Astrocyte (in vitro differentiated cells and primary cell): ENCODE data around the gene TARS3. TPM values are rescaled to one million over a fixed set of nuclear protein-coding genes. Genes with fewer than 3 reads are reported as not detected.
"Not testable (repeated sequence)": the region's sequence is repeated elsewhere in the genome, so short reads cannot be mapped to it uniquely, and the experiment has no call there.

Experiments
- DNase-seq: peaks from one replicate; pipeline ENCODE4 v3.0.0-alpha.2; 2010; ENCODE audit warnings: low read depth
- FAIRE-seq: peaks from 2 replicates; lab custom pipeline; 2011; peaks lifted over from hg19 to GRCh38; lab: Jason Lieb, UNC
- H2AFZ ChIP-seq: 2 replicates; pipeline ENCODE4 v1.6.0; 2012; ENCODE audit warnings: low read depth, low read length, inconsistent platforms
- H3K27ac ChIP-seq: 2 replicates; pipeline ENCODE4 v1.5.1; 2011; ENCODE audit warnings: low read depth, low read length, inconsistent platforms
- H3K27me3 ChIP-seq: 2 replicates; pipeline ENCODE4 v1.6.0; 2011; ENCODE audit warnings: low read length, inconsistent platforms; ENCODE audit not compliant: insufficient read depth
- H3K36me3 ChIP-seq: 2 replicates; pipeline ENCODE4 v1.5.1; 2011; ENCODE audit warnings: low read length, inconsistent platforms; ENCODE audit not compliant: insufficient read depth
- H3K4me1 ChIP-seq: 2 replicates; pipeline ENCODE4 v1.5.1; 2011; ENCODE audit warnings: low read length, inconsistent platforms; ENCODE audit not compliant: insufficient read depth
- H3K4me2 ChIP-seq: 2 replicates; pipeline ENCODE4 v1.6.0; 2012; ENCODE audit warnings: low read length, inconsistent platforms
- H3K4me3 ChIP-seq: 2 replicates; pipeline ENCODE4 v1.5.1; 2011; ENCODE audit warnings: low read depth, mild to moderate bottlenecking, low read length, inconsistent platforms; ENCODE audit not compliant: insufficient read depth
- H3K79me2 ChIP-seq: 2 replicates; pipeline ENCODE4 v1.6.0; 2012; ENCODE audit warnings: mild to moderate bottlenecking, low read length, inconsistent platforms; ENCODE audit not compliant: insufficient read depth
- H3K9ac ChIP-seq: 2 replicates; pipeline ENCODE4 v1.6.0; 2012; ENCODE audit warnings: mild to moderate bottlenecking, low read length, inconsistent platforms
- H3K9me3 ChIP-seq: 2 replicates; pipeline ENCODE4 v1.5.1; 2012; ENCODE audit warnings: low read depth, mild to moderate bottlenecking, low read length, inconsistent platforms; ENCODE audit not compliant: insufficient read depth
- H4K20me1 ChIP-seq: 2 replicates; pipeline ENCODE4 v1.6.0; 2012; ENCODE audit warnings: low read length, inconsistent platforms; ENCODE audit not compliant: insufficient read depth
- H3K27ac Mint-ChIP-seq: one replicate; pipeline ENCODE4 v1.8.0; 2021; ENCODE audit warnings: mild to moderate bottlenecking, mixed read lengths; ENCODE audit not compliant: unreplicated experiment
- H3K27me3 Mint-ChIP-seq: one replicate; pipeline ENCODE4 v1.8.0; 2021; ENCODE audit warnings: low read depth, mixed read lengths; ENCODE audit not compliant: unreplicated experiment
- H3K36me3 Mint-ChIP-seq: one replicate; pipeline ENCODE4 v1.8.0; 2021; ENCODE audit warnings: low read depth, mixed read lengths; ENCODE audit not compliant: unreplicated experiment
- H3K4me1 Mint-ChIP-seq: one replicate; pipeline ENCODE4 v1.8.0; 2021; ENCODE audit warnings: low read depth, mixed read lengths; ENCODE audit not compliant: unreplicated experiment
- H3K4me3 Mint-ChIP-seq: one replicate; pipeline ENCODE4 v1.8.0; 2021; ENCODE audit warnings: mild to moderate bottlenecking, moderate library complexity, mixed read lengths; ENCODE audit not compliant: unreplicated experiment
- H3K9me3 Mint-ChIP-seq: one replicate; pipeline ENCODE4 v1.8.0; 2021; ENCODE audit warnings: mild to moderate bottlenecking, mixed read lengths; ENCODE audit not compliant: unreplicated experiment
- CTCF ChIP-seq: IDR thresholded peaks from 2 replicates; pipeline ENCODE4 v1.5.1; 2011; ENCODE audit warnings: low read depth, mild to moderate bottlenecking, inconsistent platforms, low read length, moderate library complexity; ENCODE audit not compliant: insufficient read depth
- EZH2 ChIP-seq: IDR thresholded peaks from 2 replicates; pipeline ENCODE4 v1.6.1; 2012; ENCODE audit warnings: mild to moderate bottlenecking, low read length, inconsistent platforms; ENCODE audit not compliant: insufficient read depth
- total RNA-seq: library from RNA; stranded (reverse); gene quantifications from 2 replicates; pipeline ENCODE4 v1.2.1, GENCODE V29; 2021

TARS3 gene
- total RNA-seq, 1 donor from 2014 or later = 15.7 TPM

DNA sequence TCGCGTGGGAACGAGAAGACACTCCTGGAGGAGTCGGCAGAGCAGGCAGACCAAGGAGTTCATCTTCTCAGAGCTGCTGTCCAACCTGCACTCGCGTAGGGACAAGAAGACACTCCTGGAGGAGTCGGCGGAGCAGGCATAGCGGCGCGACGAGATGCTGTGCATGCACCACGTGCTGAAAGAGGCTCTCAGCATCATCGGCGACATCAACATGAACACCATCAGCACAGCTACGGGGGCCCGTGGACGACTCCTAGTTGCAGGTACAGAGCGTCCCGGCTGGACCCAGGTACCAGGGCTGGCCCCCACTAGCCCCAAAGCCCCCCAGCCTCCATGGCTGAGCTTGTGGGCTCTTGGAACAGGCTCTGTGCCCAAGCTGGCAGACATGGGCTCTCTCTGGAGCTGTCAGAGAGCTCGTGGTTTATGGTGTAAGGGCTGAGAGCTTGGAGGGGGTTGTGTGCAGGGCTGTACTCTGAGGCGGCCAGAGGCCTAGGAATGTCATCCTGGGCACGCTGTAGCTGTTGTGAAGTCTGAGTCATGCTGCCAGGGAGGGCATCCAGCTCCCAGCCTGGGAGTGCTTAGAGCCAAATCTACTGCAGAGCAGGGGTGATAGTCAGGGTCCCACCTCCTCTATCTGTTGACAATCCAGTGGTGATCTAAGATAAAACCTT is 40.5 kb upstream of the TARS3 start:
- not testable (repeated sequence) for H3K9me3 Mint-ChIP-seq, H3K36me3 Mint-ChIP-seq, H3K27me3 ChIP-seq, H3K9me3 ChIP-seq, H3K27ac Mint-ChIP-seq, H3K27me3 Mint-ChIP-seq, H3K4me2 ChIP-seq, H3K4me1 ChIP-seq, H3K4me3 ChIP-seq, H3K36me3 ChIP-seq, H3K79me2 ChIP-seq, H4K20me1 ChIP-seq, H3K4me3 Mint-ChIP-seq, H3K4me1 Mint-ChIP-seq, H3K9ac ChIP-seq, FAIRE-seq, H3K27ac ChIP-seq, H2AFZ ChIP-seq
- peak; percentile 4 for DNase-seq

- not testable (repeated sequence) for H3K79me2 ChIP-seq, H3K4me2 ChIP-seq, H3K9ac ChIP-seq, H3K4me1 ChIP-seq, FAIRE-seq, H4K20me1 ChIP-seq, H3K9me3 Mint-ChIP-seq, H3K36me3 ChIP-seq, H3K36me3 Mint-ChIP-seq, H3K27me3 ChIP-seq, DNase-seq, H3K4me3 ChIP-seq, H3K27ac ChIP-seq, H3K27ac Mint-ChIP-seq, H3K4me3 Mint-ChIP-seq, H3K9me3 ChIP-seq, H2AFZ ChIP-seq, H3K4me1 Mint-ChIP-seq, H3K27me3 Mint-ChIP-seq
These were observed 22.4 kb upstream of the TARS3 start for GRCh38 chr15:101746716-101747082.

DNA sequence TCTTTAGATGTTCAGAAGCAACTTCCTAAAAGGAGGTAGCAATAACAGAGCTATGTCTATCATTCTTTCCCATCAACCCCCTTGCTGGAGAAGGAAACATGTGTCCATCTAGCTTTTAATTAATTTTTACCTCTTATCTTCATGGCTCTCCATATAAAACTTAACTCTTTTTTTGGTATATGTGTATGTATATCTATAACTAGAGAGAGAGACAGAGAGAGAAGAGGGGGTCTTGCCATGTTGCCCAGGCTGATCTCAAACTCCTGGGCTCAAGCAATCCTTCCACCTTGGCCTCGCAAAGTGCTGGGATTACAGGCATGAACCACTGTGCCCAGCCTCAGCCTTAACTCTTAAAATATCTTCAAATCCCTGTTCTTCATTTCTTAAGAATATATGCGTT is 10.6 kb upstream of the TARS3 start:
- H3K4me3 Mint-ChIP-seq, H2AFZ ChIP-seq, H3K4me1 Mint-ChIP-seq, H3K27me3 ChIP-seq, H3K9me3 Mint-ChIP-seq, H3K4me2 ChIP-seq, H3K27ac ChIP-seq, H3K79me2 ChIP-seq, DNase-seq, H3K36me3 ChIP-seq, FAIRE-seq, H3K36me3 Mint-ChIP-seq, H3K4me3 ChIP-seq, H3K9ac ChIP-seq, H3K27ac Mint-ChIP-seq, H3K4me1 ChIP-seq, H3K27me3 Mint-ChIP-seq, H3K9me3 ChIP-seq, H4K20me1 ChIP-seq: not testable (repeated sequence)

- Mint-ChIP-seq H3K4me3 (no peak overlapping the region), H3K27me3 (peaks cover 2% of the 10 kb centered on the region), H3K27ac (no peak overlapping the region), H3K4me1 (no peaks in the 10 kb centered on the region), H3K9me3 (no peaks in the 10 kb centered on the region), H3K36me3 (peaks cover 2% of the 10 kb centered on the region)
- no peaks in the 10 kb centered on the region for H3K4me1 ChIP-seq
- H3K27me3 ChIP-seq = no peaks in the 10 kb centered on the region
- no peak overlapping the region for H3K27ac ChIP-seq
- no peaks in the 10 kb centered on the region for H3K79me2 ChIP-seq
- H2AFZ ChIP-seq = no peak overlapping the region
- no peak overlapping the region for H3K9ac ChIP-seq
- no peak overlapping the region for H3K4me2 ChIP-seq
- no peaks in the 10 kb centered on the region for H3K9me3 ChIP-seq
- no peaks in the 10 kb centered on the region for H3K36me3 ChIP-seq
- DNase-seq (no peak), FAIRE-seq (no peak)
- TF ChIP-seq CTCF = no peak
- no peak for TF ChIP-seq EZH2
- H4K20me1 ChIP-seq = no peaks in the 10 kb centered on the region
- no peak overlapping the region for H3K4me3 ChIP-seq
These were observed 9.3 kb upstream of the TARS3 start for GRCh38 chr15:101733545-101733944.
